GM12891 (cell line): ENCODE data around the gene C1orf198.

Source experiments
- PAX5 ChIP-seq: IDR thresholded peaks from 2 replicates; pipeline ENCODE4 v1.6.1; 2011; ENCODE audit warnings: low read length, moderate library complexity, mild to moderate bottlenecking; ENCODE audit not compliant: insufficient read depth, severe bottlenecking
- POLR2A ChIP-seq: IDR thresholded peaks from 2 replicates; pipeline ENCODE4 v1.6.1; 2011; ENCODE audit warnings: low read depth, low read length, control low read depth
- POLR2AphosphoS5 ChIP-seq: IDR thresholded peaks from 2 replicates; pipeline ENCODE4 v1.6.1; 2011; ENCODE audit warnings: low read depth, low read length, control low read depth
- POU2F2 ChIP-seq: IDR thresholded peaks from 2 replicates; pipeline ENCODE4 v1.6.1; 2011; ENCODE audit warnings: low read depth, mild to moderate bottlenecking, control low read depth, low read length, moderate library complexity
- SPI1 ChIP-seq: IDR thresholded peaks from 2 replicates; pipeline ENCODE4 v1.6.1; 2011; ENCODE audit warnings: low read depth, low read length, control low read depth
- TAF1 ChIP-seq: IDR thresholded peaks from 2 replicates; pipeline ENCODE4 v1.6.1; 2011; ENCODE audit warnings: low read depth, low read length, control low read depth

DNA sequence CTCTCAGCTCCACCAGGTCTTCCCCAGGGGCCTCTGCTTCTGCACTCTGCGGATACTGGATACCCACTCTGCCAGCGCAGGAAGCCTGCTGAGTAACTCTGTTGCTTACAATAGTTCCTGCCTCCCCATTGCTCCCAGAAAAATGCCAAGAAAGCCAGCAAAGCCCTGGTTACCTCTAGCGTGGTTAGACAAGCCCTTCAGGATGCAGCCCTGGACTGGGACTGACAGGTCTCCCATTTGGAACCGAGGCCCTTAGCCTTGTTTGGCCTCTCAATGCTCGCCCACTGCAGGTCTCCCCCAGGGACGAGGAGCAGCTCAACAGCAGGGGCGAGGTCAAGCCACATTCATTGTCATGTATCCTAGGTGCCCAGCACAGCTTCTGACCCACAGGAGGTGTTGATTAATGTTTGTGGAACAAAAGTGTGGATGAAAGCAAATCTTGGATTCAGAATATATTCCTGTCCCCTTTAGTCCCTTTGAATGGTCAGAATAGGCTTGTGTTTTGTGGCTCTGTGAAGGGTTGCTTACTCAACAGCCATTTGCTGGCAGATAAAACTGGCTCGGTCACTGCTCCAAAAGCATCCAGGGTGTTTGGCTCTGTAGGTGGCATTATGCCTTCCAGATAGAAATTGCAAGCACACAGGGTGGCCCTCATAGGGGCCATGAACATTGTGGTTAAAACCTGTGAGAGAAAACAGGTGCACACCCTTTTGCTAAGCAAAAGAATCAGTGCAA lies 58.9 kb downstream of the C1orf198 start:
- TF ChIP-seq POLR2A (no peak), POU2F2 (no peak), POLR2AphosphoS5 (no peak), TAF1 (no peak), SPI1 (no peak), PAX5 (no peak)
